ENCODE results near the gene CXXC5. TPM values are rescaled to one million over a fixed set of nuclear protein-coding genes. Genes with fewer than 3 reads are reported as not detected.

CXXC5 gene
- total RNA-seq, 2 donors from 2014 or later = 3.2 to 4.3 TPM

DNA sequence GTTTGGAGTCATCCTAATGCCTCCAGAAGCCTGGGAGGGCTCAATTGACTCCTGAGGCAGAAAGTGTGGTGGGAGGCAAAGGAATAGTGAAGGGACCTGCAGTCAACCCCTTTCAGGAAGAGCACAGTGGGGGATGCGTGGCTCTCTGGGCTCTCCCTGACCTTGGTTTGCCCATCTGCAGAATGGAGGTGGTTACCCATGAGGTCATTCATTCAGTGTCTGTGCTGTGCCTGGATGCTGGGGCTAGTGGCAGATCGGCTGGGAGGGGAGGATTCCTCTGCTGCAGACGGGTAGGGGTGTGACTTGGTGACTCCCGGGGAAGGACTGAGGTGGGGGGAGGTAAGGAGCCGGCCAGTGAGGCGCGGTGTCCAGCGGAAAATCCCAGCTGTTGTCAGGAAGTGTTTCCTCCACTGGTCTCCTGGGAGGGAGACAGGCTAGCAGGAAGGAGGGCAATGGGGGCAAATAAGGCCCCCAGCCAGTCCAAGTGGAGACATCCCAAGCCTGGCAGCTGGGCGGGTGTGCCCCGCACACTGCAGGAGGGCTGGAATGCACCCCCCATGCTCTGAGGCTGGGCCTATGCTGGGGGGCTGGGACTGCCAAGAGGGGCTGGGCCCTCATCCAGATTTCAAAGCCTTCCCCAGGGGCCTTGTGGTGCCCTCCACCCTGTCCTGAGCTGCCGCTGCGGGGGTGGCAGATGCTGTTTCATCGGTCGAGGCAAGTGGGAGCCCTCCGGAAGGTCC, 10.9 kb downstream of the CXXC5 start:
- Mint-ChIP-seq H3K27me3 (peaks cover 3% of the 10 kb centered on the region), H3K4me3 (peak overlapping the region; percentile 67), H3K36me3 (ENCODE audit: low read depth) (no peaks in the 10 kb centered on the region), H3K27ac (no peak overlapping the region), H3K4me1 (peaks cover 9% of the 10 kb centered on the region)
- ATAC-seq = no peak
- no peak for DNase-seq
- H3K9me3 ChIP-seq (ENCODE audit: control insufficient read depth, low read length, poor library complexity, severe bottlenecking) = no peaks in the 10 kb centered on the region

DNA sequence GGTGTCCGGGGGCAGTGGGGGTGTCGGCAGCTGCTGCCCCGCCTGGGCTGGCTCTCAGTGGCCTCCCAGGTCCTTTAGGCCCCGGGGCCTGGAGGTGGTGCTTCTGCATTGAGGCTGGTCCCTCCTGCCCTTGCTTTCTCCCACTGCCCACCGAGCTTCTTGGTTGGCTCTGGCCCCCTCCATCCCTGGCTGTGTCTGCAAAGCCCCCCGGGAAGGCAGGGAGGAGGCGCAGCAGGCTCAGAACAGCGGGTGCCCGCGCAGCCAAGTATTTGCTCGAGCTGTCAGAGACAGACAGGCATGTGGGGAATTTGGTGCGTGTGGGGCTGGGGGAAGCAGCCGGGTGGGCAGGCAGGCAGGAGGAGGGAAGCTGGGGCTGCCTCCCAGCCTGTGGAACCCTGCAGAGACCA, 11.5 kb downstream of the CXXC5 start:
- Mint-ChIP-seq H3K36me3 (ENCODE audit: low read depth) (no peaks in the 10 kb centered on the region), H3K27ac (no peak overlapping the region), H3K4me1 (peaks cover 9% of the 10 kb centered on the region), H3K27me3 (no peaks in the 10 kb centered on the region), H3K4me3 (no peak overlapping the region)
- no peak for ATAC-seq
- no peak for DNase-seq
- no peaks in the 10 kb centered on the region for H3K9me3 ChIP-seq (ENCODE audit: control insufficient read depth, low read length, poor library complexity, severe bottlenecking)

DNA sequence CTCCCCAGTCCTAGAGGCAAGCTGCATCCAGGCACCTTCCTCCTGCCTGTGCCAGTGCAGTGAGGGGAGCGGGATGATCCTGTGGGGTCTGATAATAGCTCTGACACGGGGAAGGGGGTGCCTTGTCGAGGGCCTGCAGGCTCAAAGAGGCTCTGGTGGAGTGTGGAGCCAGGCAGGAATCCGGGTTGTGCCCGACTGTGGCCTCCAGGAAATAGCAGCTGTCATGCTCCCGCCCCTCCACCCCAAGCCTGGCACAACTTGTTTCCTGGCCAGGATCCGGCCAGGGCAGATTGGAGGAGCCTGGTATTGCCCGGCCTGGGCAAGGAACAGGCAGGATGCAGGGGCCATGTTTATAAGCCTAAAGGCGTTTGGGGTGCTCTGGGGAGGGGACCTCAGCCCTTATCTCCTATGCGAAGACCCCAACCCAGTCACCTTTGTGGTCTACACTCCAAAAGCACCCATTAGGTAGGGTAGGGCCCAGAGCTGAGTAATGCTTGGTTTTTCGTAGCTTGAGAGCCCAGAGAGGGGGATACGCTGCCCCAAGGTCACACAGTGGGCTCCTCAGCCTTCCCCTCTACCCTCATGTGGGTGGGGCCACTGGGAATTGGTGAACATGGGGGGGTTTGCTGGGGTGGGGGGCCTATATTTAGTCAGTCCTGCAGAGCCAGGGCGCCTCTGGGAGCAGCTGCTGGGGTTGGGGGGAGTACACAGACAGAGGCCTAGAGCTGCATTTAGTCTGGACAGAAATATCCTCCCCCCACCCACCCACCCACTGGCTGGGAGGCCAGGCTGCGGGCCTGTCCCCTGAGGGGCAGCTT, 12.2 kb downstream of the CXXC5 start:
- no peaks in the 10 kb centered on the region for H3K27me3 Mint-ChIP-seq
- DNase-seq (no peak), ATAC-seq (no peak)
- H3K4me1 Mint-ChIP-seq = peaks cover 9% of the 10 kb centered on the region
- H3K4me3 Mint-ChIP-seq = no peak overlapping the region
- no peaks in the 10 kb centered on the region for H3K36me3 Mint-ChIP-seq (ENCODE audit: low read depth)
- no peak overlapping the region for H3K27ac Mint-ChIP-seq
- H3K9me3 ChIP-seq (ENCODE audit: control insufficient read depth, low read length, poor library complexity, severe bottlenecking) = no peaks in the 10 kb centered on the region

DNA sequence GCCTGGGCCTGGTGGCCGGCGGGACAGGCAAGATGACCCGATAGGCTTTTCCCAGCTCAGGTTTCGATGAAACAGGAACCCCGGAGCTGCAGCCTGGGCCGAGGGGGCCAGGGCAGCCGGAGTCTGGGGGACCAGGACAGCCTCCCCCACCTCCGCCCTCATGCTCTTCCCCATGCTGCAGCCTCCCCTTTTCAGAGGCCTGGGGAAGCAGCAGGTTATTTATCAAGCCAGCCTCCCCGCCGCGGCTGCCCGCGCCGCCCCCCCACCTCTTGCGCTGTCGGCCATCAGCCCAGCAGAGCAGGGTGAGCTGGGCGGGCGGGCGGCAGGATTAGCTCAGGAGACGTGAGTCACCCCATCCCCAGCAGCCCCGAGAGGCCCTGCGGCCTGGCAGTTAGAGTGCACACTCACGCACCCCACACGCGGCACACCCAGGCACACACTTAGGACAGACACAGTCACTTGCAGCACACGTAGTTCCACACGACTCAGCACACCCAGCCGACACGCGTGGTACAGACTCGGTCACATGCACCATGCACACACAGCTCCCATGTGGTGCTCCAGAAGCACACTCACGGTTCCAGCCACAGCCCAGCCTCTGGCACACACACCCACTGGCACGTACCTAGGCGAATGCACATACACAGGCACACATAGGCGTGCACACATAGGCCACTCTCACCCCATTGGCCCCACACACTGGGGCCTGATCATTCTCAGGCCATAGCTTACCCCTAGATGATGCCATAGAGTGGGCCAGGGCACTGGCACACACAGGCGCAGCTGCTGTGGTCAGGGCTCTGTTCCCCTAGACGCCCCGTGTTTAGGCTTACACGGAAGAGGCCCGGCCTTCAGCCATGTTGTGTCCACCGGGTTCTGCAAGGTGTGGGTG, 13.0 kb downstream of the CXXC5 start:
- Mint-ChIP-seq H3K36me3 (ENCODE audit: low read depth) (no peaks in the 10 kb centered on the region), H3K4me1 (peaks cover 9% of the 10 kb centered on the region), H3K27me3 (no peaks in the 10 kb centered on the region), H3K4me3 (no peak overlapping the region), H3K27ac (no peak overlapping the region)
- ATAC-seq (peak; percentile 54), DNase-seq (no peak)
- H3K9me3 ChIP-seq (ENCODE audit: control insufficient read depth, low read length, poor library complexity, severe bottlenecking) = no peaks in the 10 kb centered on the region

DNA sequence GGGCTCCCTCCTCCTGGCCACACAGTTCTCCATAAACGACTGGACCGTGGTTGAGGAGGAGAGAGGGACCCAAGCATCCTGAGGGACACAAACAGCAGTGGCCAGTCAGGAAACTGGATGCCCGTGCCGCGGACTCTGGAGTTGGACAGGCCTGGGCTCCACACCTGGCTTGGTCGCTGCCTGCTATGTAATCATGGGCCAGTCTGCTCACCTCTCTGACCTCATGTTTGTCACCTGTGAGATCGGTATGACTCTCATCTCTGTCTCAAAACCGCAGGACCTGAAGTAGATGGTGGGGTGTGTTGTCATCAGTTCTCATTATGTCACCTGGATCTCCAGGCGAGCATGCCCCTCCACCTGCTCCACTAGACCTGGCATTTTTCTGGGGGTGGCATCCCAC, 14.5 kb downstream of the CXXC5 start:
- no peaks in the 10 kb centered on the region for H3K27me3 Mint-ChIP-seq
- H3K27ac Mint-ChIP-seq = no peak overlapping the region
- H3K4me1 Mint-ChIP-seq = peaks cover 13% of the 10 kb centered on the region
- no peaks in the 10 kb centered on the region for H3K9me3 ChIP-seq (ENCODE audit: control insufficient read depth, low read length, poor library complexity, severe bottlenecking)
- no peaks in the 10 kb centered on the region for H3K36me3 Mint-ChIP-seq (ENCODE audit: low read depth)
- no peak overlapping the region for H3K4me3 Mint-ChIP-seq
- ATAC-seq = no peak
- DNase-seq = no peak

DNA sequence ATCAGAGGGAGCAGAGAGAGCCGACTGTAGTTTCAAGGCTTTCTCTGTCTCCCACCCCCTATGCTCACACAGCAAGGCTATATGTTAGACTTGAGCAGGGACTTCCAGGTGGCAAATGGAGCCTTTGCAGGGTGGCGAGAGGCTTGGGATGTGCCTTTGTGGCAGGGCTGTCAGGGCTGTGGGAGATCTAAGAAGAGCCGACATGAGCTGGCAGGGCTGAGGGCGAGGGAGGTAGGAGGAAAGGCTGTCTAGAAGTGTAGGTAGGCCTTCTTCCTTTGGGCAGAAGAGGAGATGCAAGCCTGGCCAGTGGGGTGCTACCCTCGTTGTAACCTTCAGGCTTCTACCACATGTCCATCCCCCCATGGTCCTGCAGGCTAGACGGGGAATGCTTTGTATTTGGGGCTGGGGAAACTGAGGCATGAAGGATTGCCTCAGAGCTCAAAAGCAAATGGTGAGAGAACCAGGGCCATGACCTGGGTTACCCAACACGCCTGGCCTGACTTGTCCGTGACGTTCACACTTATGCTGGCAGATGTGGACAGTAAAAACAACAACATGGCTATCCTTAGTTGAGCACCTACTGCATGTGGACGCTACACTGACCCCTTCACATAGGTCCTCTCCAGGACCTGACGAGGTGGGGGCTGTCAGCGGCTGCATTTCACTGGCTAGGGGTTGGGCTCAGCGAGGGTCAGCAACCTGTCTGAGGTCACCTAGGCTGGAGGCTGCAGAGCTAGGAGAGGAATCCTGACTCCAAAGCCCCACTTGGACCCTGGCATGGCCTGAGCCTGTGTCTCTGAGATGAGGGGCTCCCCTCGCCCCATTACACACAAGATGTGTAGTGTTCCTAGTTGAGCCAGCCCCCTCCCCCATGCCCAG, 15.3 kb downstream of the CXXC5 start:
- H3K27me3 Mint-ChIP-seq = no peaks in the 10 kb centered on the region
- H3K9me3 ChIP-seq (ENCODE audit: control insufficient read depth, low read length, poor library complexity, severe bottlenecking) = no peaks in the 10 kb centered on the region
- ATAC-seq (no peak), DNase-seq (no peak)
- peaks cover 15% of the 10 kb centered on the region for H3K4me1 Mint-ChIP-seq
- H3K27ac Mint-ChIP-seq = no peak overlapping the region
- H3K4me3 Mint-ChIP-seq = no peak overlapping the region
- H3K36me3 Mint-ChIP-seq (ENCODE audit: low read depth) = no peaks in the 10 kb centered on the region

DNA sequence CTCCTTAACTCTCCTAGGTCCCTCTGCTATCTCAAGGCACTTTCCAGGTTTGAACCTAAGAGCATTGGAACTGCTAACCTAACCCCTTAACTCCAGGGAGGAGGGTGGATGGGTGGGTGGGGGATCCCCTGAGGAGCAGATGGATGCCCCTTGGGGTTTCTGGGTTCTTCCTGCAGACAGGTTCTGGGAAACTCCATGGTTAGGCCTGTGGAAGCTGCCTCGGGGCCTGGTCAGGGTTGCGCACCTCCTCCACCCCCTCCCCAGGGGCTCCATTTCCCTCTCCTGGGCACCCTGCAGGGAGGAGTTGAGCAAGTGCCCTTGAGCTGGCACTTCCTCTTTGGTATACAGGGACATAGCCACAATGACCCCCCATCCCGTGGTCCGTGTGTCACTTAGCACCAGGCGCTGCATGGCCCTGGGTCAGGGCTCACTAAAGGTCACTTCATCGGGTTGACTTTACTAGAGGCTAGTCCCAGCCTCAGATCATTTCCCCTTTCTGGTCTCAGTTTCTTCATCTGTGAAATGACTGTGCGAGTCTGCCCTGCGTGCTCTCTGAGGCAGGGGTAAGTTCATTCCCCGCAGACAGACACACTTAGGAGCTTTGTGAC, 16.0 kb downstream of the CXXC5 start:
- H3K4me1 Mint-ChIP-seq = peaks cover 15% of the 10 kb centered on the region
- H3K27me3 Mint-ChIP-seq = no peaks in the 10 kb centered on the region
- H3K4me3 Mint-ChIP-seq = no peak overlapping the region
- no peaks in the 10 kb centered on the region for H3K9me3 ChIP-seq (ENCODE audit: control insufficient read depth, low read length, poor library complexity, severe bottlenecking)
- no peaks in the 10 kb centered on the region for H3K36me3 Mint-ChIP-seq (ENCODE audit: low read depth)
- peak; percentile 28 for ATAC-seq
- DNase-seq = no peak
- no peak overlapping the region for H3K27ac Mint-ChIP-seq

DNA sequence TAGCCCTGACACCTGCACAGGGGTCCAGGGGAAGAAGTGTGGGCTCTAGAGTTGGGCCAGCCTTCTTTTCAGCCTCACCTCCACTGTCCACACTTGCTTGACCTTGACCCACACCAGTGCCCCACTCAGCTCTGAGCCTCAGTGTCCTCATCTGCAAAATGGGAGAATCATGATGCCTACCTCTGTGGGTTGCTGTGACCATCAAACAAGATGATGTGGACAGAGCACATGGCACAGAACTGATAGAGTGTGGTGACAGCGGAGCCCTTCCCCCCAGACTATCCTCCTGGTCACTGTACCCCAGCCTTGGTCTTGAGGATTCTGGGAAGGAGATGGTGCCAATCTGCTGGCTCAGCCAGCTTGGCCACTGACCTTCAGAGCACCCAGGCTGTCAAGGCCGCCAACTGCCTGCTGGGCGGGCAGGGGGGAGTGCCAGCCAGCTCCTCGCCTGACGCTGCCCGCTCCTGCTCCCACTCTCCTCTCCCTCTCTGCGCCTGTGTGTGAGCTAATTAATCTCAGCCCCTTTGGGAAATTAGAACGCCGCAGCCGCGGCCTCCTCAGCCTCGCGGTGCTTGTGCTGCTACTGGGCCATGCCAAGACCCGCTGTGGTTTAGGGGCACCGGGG, 16.7 kb downstream of the CXXC5 start:
- peaks cover 2% of the 10 kb centered on the region for H3K36me3 Mint-ChIP-seq (ENCODE audit: low read depth)
- H3K27ac Mint-ChIP-seq = no peak overlapping the region
- peaks cover 17% of the 10 kb centered on the region for H3K4me1 Mint-ChIP-seq
- no peaks in the 10 kb centered on the region for H3K9me3 ChIP-seq (ENCODE audit: control insufficient read depth, low read length, poor library complexity, severe bottlenecking)
- H3K27me3 Mint-ChIP-seq = no peaks in the 10 kb centered on the region
- H3K4me3 Mint-ChIP-seq = no peak overlapping the region
- DNase-seq (no peak), ATAC-seq (no peak)

DNA sequence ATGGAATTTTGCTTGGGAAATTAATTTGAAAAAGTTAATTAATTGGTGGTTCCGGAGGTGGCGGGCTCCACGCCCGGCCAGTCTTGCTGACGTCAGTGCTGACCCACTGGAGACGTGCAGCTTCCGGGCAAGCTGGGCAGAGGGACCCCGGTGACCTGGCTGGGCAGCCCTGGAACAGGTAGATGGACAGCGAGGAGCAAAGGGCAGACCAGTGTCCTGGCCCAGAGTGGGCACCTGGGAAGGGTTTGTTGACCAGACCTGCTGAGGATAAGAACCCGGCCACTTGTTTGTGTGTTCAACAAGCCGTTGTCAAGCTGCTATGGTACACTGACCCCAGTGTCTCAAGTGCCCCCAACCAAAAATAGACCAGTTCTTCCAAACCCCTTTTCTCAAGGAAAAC, 17.5 kb downstream of the CXXC5 start:
- peaks cover 2% of the 10 kb centered on the region for H3K36me3 Mint-ChIP-seq (ENCODE audit: low read depth)
- H3K27me3 Mint-ChIP-seq = no peaks in the 10 kb centered on the region
- peaks cover 24% of the 10 kb centered on the region for H3K4me1 Mint-ChIP-seq
- H3K27ac Mint-ChIP-seq = no peak overlapping the region
- DNase-seq (no peak), ATAC-seq (no peak)
- H3K9me3 ChIP-seq (ENCODE audit: control insufficient read depth, low read length, poor library complexity, severe bottlenecking) = no peaks in the 10 kb centered on the region
- H3K4me3 Mint-ChIP-seq = no peak overlapping the region

DNA sequence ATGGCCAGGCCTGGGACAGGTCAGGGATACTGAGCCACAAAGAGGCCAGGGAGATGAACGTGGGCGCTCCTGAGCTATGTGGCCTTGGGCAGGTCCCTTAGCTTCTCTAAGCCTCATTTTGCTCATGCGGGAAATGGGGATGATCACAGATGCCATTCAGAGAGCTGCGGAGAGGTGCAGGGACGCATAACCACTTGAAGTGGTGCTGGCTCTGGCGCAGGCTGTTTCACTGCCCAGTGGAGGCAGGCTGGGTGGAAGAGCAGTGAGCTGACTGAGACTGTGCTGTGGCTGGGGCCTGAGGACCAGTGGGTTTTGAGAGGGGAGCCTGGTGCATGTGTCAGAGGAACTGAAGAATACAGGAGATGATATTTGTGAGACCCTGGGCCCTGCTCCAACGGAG, 18.4 kb downstream of the CXXC5 start:
- no peak overlapping the region for H3K4me3 Mint-ChIP-seq
- no peak for DNase-seq
- ATAC-seq = no peak
- peaks cover 24% of the 10 kb centered on the region for H3K4me1 Mint-ChIP-seq
- no peak overlapping the region for H3K27ac Mint-ChIP-seq
- no peaks in the 10 kb centered on the region for H3K27me3 Mint-ChIP-seq
- peaks cover 2% of the 10 kb centered on the region for H3K36me3 Mint-ChIP-seq (ENCODE audit: low read depth)
- H3K9me3 ChIP-seq (ENCODE audit: control insufficient read depth, low read length, poor library complexity, severe bottlenecking) = no peaks in the 10 kb centered on the region

DNA sequence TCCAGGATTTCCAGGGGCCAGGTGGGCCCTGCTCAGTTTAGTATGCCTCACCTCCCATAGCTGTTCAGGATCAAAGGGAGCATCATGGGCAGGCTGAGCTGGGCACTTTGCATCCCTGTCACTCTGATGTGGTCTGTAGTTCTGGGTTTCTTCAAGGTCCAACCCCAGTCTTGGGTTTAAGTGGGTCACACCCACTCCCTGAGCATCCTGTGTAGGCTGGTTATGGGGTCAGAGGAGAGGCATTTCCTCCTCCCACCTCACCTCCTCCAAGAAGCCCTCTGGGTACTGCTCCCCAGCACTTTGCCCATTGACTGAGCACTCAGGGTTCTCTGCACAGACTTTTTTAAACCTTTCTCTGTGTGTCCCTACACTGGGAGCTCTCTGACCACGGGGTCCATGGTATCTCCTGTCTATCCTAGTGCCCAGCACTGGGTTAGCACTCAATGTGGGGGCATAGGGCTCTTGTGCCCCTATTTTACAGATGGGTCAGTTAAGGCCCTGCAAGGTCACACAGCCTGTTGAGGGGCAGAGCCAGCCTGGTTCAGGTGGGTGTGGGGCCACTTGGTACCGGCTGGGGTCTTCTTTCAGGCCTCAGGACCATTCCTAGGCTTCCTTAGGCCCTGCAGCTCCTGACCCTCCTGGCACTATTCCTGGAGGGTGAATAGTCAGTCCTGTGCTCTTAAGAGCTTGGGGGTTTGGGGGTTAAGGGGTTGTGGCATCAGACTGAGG, 19.0 kb downstream of the CXXC5 start:
- Mint-ChIP-seq H3K4me1 (peaks cover 26% of the 10 kb centered on the region), H3K27me3 (no peaks in the 10 kb centered on the region), H3K36me3 (ENCODE audit: low read depth) (peaks cover 2% of the 10 kb centered on the region), H3K27ac (peak overlapping the region; percentile 8), H3K4me3 (no peak overlapping the region)
- H3K9me3 ChIP-seq (ENCODE audit: control insufficient read depth, low read length, poor library complexity, severe bottlenecking) = no peaks in the 10 kb centered on the region
- ATAC-seq = peak; percentile 8
- DNase-seq = no peak

Data from T-helper 17 cell (primary cell).